ENCODE results near the gene ACTN4. TPM values are rescaled to one million over a fixed set of nuclear protein-coding genes. Genes with fewer than 3 reads are reported as not detected.

The ACTN4 gene
- total RNA-seq, 1 donor from 2014 or later: 127 TPM

GRCh38 chr19:38663957-38664502 is 16.6 kb downstream of the ACTN4 start:
- Mint-ChIP-seq H3K27me3 (ENCODE audit: insufficient read depth, low read depth) (peaks cover 6% of the 10 kb centered on the region), H3K27ac (no peak overlapping the region), H3K36me3 (peaks cover 8% of the 10 kb centered on the region), H3K4me3 (no peak overlapping the region), H3K9me3 (no peaks in the 10 kb centered on the region), H3K4me1 (peaks cover 70% of the 10 kb centered on the region)
- Histone ChIP-seq H3K27ac (no peak overlapping the region), H3K27me3 (no peaks in the 10 kb centered on the region), H3K4me1 (peaks cover 57% of the 10 kb centered on the region), H2AFZ (replicated peaks) (no peak overlapping the region), H3K4me2 (peak overlapping the region; percentile 68), H3K79me2 (ENCODE audit: low read depth) (peaks cover 98% of the 10 kb centered on the region), H3K9me3 (ENCODE audit: low read depth) (no peaks in the 10 kb centered on the region), H3K36me3 (no peaks in the 10 kb centered on the region), H3K4me3 (no peak overlapping the region), H3K9ac (no peak overlapping the region), H4K20me1 (ENCODE audit: low read depth) (peaks cover 98% of the 10 kb centered on the region), H3F3A (ENCODE audit: low read depth) (peaks cover 32% of the 10 kb centered on the region)
- no peak for DNase-seq (ENCODE audit: low spot score)
- TF ChIP-seq, protein P1, sequence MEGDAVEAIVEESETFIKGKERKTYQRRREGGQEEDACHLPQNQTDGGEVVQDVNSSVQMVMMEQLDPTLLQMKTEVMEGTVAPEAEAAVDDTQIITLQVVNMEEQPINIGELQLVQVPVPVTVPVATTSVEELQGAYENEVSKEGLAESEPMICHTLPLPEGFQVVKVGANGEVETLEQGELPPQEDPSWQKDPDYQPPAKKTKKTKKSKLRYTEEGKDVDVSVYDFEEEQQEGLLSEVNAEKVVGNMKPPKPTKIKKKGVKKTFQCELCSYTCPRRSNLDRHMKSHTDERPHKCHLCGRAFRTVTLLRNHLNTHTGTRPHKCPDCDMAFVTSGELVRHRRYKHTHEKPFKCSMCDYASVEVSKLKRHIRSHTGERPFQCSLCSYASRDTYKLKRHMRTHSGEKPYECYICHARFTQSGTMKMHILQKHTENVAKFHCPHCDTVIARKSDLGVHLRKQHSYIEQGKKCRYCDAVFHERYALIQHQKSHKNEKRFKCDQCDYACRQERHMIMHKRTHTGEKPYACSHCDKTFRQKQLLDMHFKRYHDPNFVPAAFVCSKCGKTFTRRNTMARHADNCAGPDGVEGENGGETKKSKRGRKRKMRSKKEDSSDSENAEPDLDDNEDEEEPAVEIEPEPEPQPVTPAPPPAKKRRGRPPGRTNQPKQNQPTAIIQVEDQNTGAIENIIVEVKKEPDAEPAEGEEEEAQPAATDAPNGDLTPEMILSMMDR (IDR thresholded peaks at IDR 0.05): no peak
- TF ChIP-seq EZH2phosphoT487 (IDR thresholded peaks at IDR 0.05): no peak
- TF ChIP-seq EZH2 (IDR thresholded peaks at IDR 0.05): no peak

- Mint-ChIP-seq H3K27ac (peak overlapping the region; percentile 57), H3K27me3 (ENCODE audit: insufficient read depth, low read depth) (peaks cover 6% of the 10 kb centered on the region), H3K36me3 (peaks cover 11% of the 10 kb centered on the region), H3K9me3 (no peaks in the 10 kb centered on the region), H3K4me3 (no peak overlapping the region), H3K4me1 (peaks cover 73% of the 10 kb centered on the region)
- peaks cover 98% of the 10 kb centered on the region for H4K20me1 ChIP-seq (ENCODE audit: low read depth)
- H3K36me3 ChIP-seq: no peaks in the 10 kb centered on the region
- H3K4me2 ChIP-seq: peak overlapping the region; percentile 68
- no peaks in the 10 kb centered on the region for H3K27me3 ChIP-seq
- no peak overlapping the region for H2AFZ ChIP-seq (replicated peaks)
- TF ChIP-seq, protein P1 (IDR thresholded peaks at IDR 0.05): no peak
- no peak overlapping the region for H3K9ac ChIP-seq
- H3K4me3 ChIP-seq: no peak overlapping the region
- H3K9me3 ChIP-seq (ENCODE audit: low read depth): no peaks in the 10 kb centered on the region
- H3K27ac ChIP-seq: peak overlapping the region; percentile 93
- H3F3A ChIP-seq (ENCODE audit: low read depth): peaks cover 32% of the 10 kb centered on the region
- DNase-seq (ENCODE audit: low spot score): no peak
- H3K79me2 ChIP-seq (ENCODE audit: low read depth): peaks cover 98% of the 10 kb centered on the region
- H3K4me1 ChIP-seq: peaks cover 57% of the 10 kb centered on the region
Measured at GRCh38 chr19:38664503-38665211, 17.2 kb downstream of the ACTN4 start.

- TF ChIP-seq EZH2 (IDR thresholded peaks at IDR 0.05) (no peak), EZH2phosphoT487 (IDR thresholded peaks at IDR 0.05) (no peak)
- TF ChIP-seq, protein P1 (IDR thresholded peaks at IDR 0.05): no peak
- H2AFZ ChIP-seq (replicated peaks): no peak overlapping the region
- no peaks in the 10 kb centered on the region for H3K9me3 Mint-ChIP-seq
- H4K20me1 ChIP-seq (ENCODE audit: low read depth): peaks cover 98% of the 10 kb centered on the region
- H3K4me1 ChIP-seq: peaks cover 57% of the 10 kb centered on the region
- H3K4me3 ChIP-seq: no peak overlapping the region
- peak overlapping the region; percentile 93 for H3K27ac ChIP-seq
- H3K79me2 ChIP-seq (ENCODE audit: low read depth): peaks cover 98% of the 10 kb centered on the region
- H3K9ac ChIP-seq: no peak overlapping the region
- H3K27ac Mint-ChIP-seq: peak overlapping the region; percentile 82
- H3K9me3 ChIP-seq (ENCODE audit: low read depth): no peaks in the 10 kb centered on the region
- H3K4me1 Mint-ChIP-seq: peaks cover 79% of the 10 kb centered on the region
- H3K36me3 ChIP-seq: no peaks in the 10 kb centered on the region
- H3K4me2 ChIP-seq: peak overlapping the region; percentile 68
- peaks cover 32% of the 10 kb centered on the region for H3F3A ChIP-seq (ENCODE audit: low read depth)
- peaks cover 11% of the 10 kb centered on the region for H3K36me3 Mint-ChIP-seq
- no peaks in the 10 kb centered on the region for H3K27me3 ChIP-seq
- peaks cover 6% of the 10 kb centered on the region for H3K27me3 Mint-ChIP-seq (ENCODE audit: insufficient read depth, low read depth)
- no peak for DNase-seq (ENCODE audit: low spot score)
- H3K4me3 Mint-ChIP-seq: peak overlapping the region; percentile 52
Measured at GRCh38 chr19:38665219-38665931, 17.9 kb downstream of the ACTN4 start.

Data from neural progenitor cell (in vitro differentiated cells).